HCT116 (cell line): ENCODE data around the gene ASPG. TPM values are rescaled to one million over a fixed set of nuclear protein-coding genes. Genes with fewer than 3 reads are reported as not detected.

Experiments
- ATAC-seq: fragments of 200-7000 bp; cut with Tn5 transposase; 2 replicates; pipeline ENCODE4 v1.9.1; 2020; ENCODE audit warnings: mild to moderate bottlenecking, moderate library complexity
- BruUV-seq: library from RNA; stranded (reverse); fragments of 400-500 nt; replicated peaks from 2 replicates; lab custom pipeline; 2021; lab: Mats Ljungman, UMichigan
- CTCF ChIA-PET: fragments of 300-600 bp; sonication (Branson Sonifier 250); formaldehyde crosslinking; loops from one replicate; lab custom pipeline; 2021; ENCODE audit warnings: antibody characterized with exemption; lab: Charles Lee
- POLR2A ChIA-PET: fragments of 300-600, 350-600 bp; sonication (Branson Sonifier 250); formaldehyde crosslinking; loops from one replicate; lab custom pipeline; 2021; ENCODE audit warnings: antibody characterized with exemption; lab: Charles Lee
- RAD21 ChIA-PET, 2 experiments: fragments of 300-600 bp; sonication (Branson Sonifier 250); formaldehyde crosslinking; loops; one replicate each; lab custom pipeline; 2023; ENCODE audit warnings: low total read pairs in 2 of 2; ENCODE audit not compliant: uncharacterized antibody in 2 of 2, unreplicated experiment in 2 of 2, low non-redundant PET in 1 of 2; lab: Charles Lee
- DNase-seq: peaks from one replicate; pipeline ENCODE4 v3.0.0-alpha.2; 2010; ENCODE audit warnings: low read depth, low spot score
- H2AFZ ChIP-seq: fragments of 200-600 bp; shearing (Covaris generic), sonication (generic); 2 replicates; pipeline ENCODE4 v1.6.1; 2017; ENCODE audit warnings: low read depth, mixed run types, mixed read lengths, antibody characterized with exemption, low read length; ENCODE audit not compliant: poor library complexity, severe bottlenecking
- H3K27ac ChIP-seq: 2 replicates; pipeline ENCODE4 v1.5.1; 2012; ENCODE audit warnings: low read depth, low read length
- H3K27me3 ChIP-seq: fragments of 200-600 bp; sonication (generic); 2 replicates; pipeline ENCODE4 v1.6.1; 2016; ENCODE audit warnings: mixed run types, low read length, mixed read lengths; ENCODE audit not compliant: insufficient read depth
- H3K36me3 ChIP-seq, 2 experiments: fragments of 200-500 bp in 1 of 2; fragments of 200-600 bp in 1 of 2; sonication (Bioruptor generic) in 1 of 2; sonication (generic) in 1 of 2; 2 replicates each; pipeline versions ENCODE4 v1.5.1 to v1.6.1; 2014 to 2016; ENCODE audit warnings: low read length in 2 of 2, inconsistent platforms in 1 of 2, mixed read lengths in 1 of 2, mixed run types in 1 of 2; ENCODE audit not compliant: insufficient read depth in 2 of 2, control insufficient read depth in 1 of 2
- H3K4me1 ChIP-seq, 2 experiments: fragments of 200-600 bp in 1 of 2; sonication (generic) in 1 of 2; 2 replicates each; pipeline versions ENCODE4 v1.5.1 to v1.6.1; 2012 to 2017; ENCODE audit warnings: low read length in 2 of 2, inconsistent platforms in 1 of 2, mild to moderate bottlenecking in 1 of 2, mixed read lengths in 1 of 2, mixed run types in 1 of 2, moderate library complexity in 1 of 2; ENCODE audit not compliant: insufficient read depth in 2 of 2, control insufficient read depth in 1 of 2
- H3K4me2 ChIP-seq: fragments of 200-600 bp; sonication (generic); 2 replicates; pipeline ENCODE4 v1.6.1; 2017; ENCODE audit warnings: mixed run types, low read length, mixed read lengths
- H3K4me3 ChIP-seq, 2 experiments: fragments of 200-600 bp in 1 of 2; sonication (generic) in 1 of 2; replicated peaks in 1 of 2; 2 replicates each; pipeline ENCODE4 v1.5.1; 2011 to 2016; ENCODE audit warnings: low read length in 2 of 2, control low read depth in 1 of 2, low read depth in 1 of 2, mild to moderate bottlenecking in 1 of 2, mixed read lengths in 1 of 2, mixed run types in 1 of 2
- H3K79me2 ChIP-seq: fragments of 200-600 bp; sonication (generic); 2 replicates; pipeline ENCODE4 v1.6.1; 2017; ENCODE audit warnings: mild to moderate bottlenecking, mixed run types, low read length, moderate library complexity, mixed read lengths; ENCODE audit not compliant: insufficient read depth
- H3K9ac ChIP-seq: fragments of 200-600 bp; sonication (generic); 2 replicates; pipeline ENCODE4 v1.6.1; 2016; ENCODE audit warnings: low read length, mixed read lengths
- H3K9me2 ChIP-seq: fragments of 200-600 bp; sonication (generic), shearing (Covaris generic); 2 replicates; pipeline ENCODE4 v1.6.1; 2017; ENCODE audit warnings: mixed run types, mild to moderate bottlenecking, moderate library complexity; ENCODE audit not compliant: insufficient read depth
- H3K9me3 ChIP-seq, 2 experiments: fragments of 200-500 bp in 1 of 2; fragments of 200-600 bp in 1 of 2; sonication (Bioruptor generic) in 1 of 2; sonication (generic) in 1 of 2; 2 replicates each; pipeline ENCODE4 v1.6.1; 2014 to 2017; ENCODE audit warnings: low read length in 2 of 2, mixed read lengths in 2 of 2, inconsistent platforms in 1 of 2, low read depth in 1 of 2, mild to moderate bottlenecking in 1 of 2, mixed run types in 1 of 2, moderate library complexity in 1 of 2; ENCODE audit not compliant: control insufficient read depth in 1 of 2, insufficient read depth in 1 of 2
- H4K20me1 ChIP-seq: fragments of 200-600 bp; sonication (generic), shearing (Covaris generic); 2 replicates; pipeline ENCODE4 v1.6.1; 2017; ENCODE audit warnings: mixed run types, mild to moderate bottlenecking, moderate library complexity; ENCODE audit not compliant: insufficient read depth
- CBX3 ChIP-seq: IDR thresholded peaks from 2 replicates; pipeline ENCODE4 v1.6.1; 2012; ENCODE audit warnings: low read depth
- CTCF ChIP-seq, 3 experiments: fragments of 200-600 bp in 1 of 3; sonication (generic) in 1 of 3; IDR thresholded peaks in 2 of 3; conservative IDR thresholded peaks in 1 of 3; 2 replicates each; pipeline ENCODE4 v1.5.1; 2012 to 2017; ENCODE audit warnings: low read depth in 2 of 3, low read length in 2 of 3, antibody characterized with exemption in 1 of 3, borderline replicate concordance in 1 of 3, control low read depth in 1 of 3, mild to moderate bottlenecking in 1 of 3, mixed read lengths in 1 of 3, mixed run types in 1 of 3, moderate library complexity in 1 of 3; ENCODE audit not compliant: insufficient read depth in 1 of 3
- EGR1 ChIP-seq: IDR thresholded peaks from 2 replicates; pipeline ENCODE4 v1.6.1; 2012; ENCODE audit warnings: low read depth
- ELF1 ChIP-seq: IDR thresholded peaks from 2 replicates; pipeline ENCODE4 v1.6.1; 2012; ENCODE audit warnings: low read depth, borderline replicate concordance
- EZH2 ChIP-seq: fragments of 200-600 bp; sonication (generic); IDR thresholded peaks from 2 replicates; pipeline ENCODE4 v1.6.1; 2017; ENCODE audit warnings: antibody characterized with exemption, mixed run types
- JUND ChIP-seq: IDR thresholded peaks from 2 replicates; pipeline ENCODE4 v1.6.1; 2012
- REST ChIP-seq: IDR thresholded peaks from 2 replicates; pipeline ENCODE4 v1.6.1; 2012; ENCODE audit warnings: low read depth
- SP1 ChIP-seq: IDR thresholded peaks from 2 replicates; pipeline ENCODE4 v1.6.1; 2012; ENCODE audit warnings: low read depth
- TCF7L2 ChIP-seq: IDR thresholded peaks from 2 replicates; pipeline ENCODE4 v1.7.0; 2011; ENCODE audit warnings: borderline replicate concordance, inconsistent platforms; ENCODE audit not compliant: insufficient read depth, insufficient read length; ENCODE audit errors: extremely low read depth
- YY1 ChIP-seq: IDR thresholded peaks from 2 replicates; pipeline ENCODE4 v1.6.1; 2011; ENCODE audit warnings: low read length, low read depth, moderate library complexity, mild to moderate bottlenecking; ENCODE audit not compliant: insufficient replicate concordance; ENCODE audit errors: extremely low read depth
- intact Hi-C: fragments of 100-400 bp; cut with micrococcal nuclease; formaldehyde crosslinking; loops from 2 replicates; pipeline ENCODE4 v1.10.0; 2022
- total RNA-seq: library from RNA; stranded (reverse); gene quantifications from one replicate; pipeline ENCODE4 v1.2.1, GENCODE V29; 2021; ENCODE audit not compliant: unreplicated experiment
- TF ChIP-seq, protein P1 (sequence below): IDR thresholded peaks from 2 replicates; pipeline ENCODE4 v1.6.1; 2012

The ASPG gene
- total RNA-seq, 1 experiment from 2014 or later, result not detected

DNA sequence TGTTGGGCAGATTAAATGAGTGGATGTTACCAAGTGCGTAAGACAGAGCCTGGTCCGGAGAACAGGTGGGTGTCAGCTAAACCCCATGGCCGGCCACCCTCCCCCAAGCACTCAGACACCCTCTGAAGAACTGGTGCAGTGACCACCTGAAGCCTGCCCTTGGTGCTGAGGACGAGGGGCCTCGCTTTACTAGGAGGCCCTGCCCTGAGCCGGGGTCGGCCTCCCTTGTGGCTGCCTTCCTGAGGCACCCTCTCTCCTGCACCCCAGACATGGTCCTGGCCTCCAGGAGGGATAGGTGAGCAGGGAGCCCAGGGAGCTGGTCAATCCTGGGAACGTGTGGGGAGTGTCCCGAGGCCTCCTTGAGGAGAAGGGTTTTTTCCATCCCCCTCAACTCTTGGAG lies 48.0 kb downstream of the ASPG start (continued):
- TF ChIP-seq REST (no peak), EGR1 (no peak)

GRCh38 chr14:104134061-104134965 lies 48.8 kb downstream of the ASPG start:
- Histone ChIP-seq H3K4me3 (no peak overlapping the region), H3K4me2 (no peak overlapping the region), H3K9me3 (peaks cover 10 to 13% of the 10 kb centered on the region in 2 experiments; a peak in 2 of 4 replicates), H3K9ac (no peak overlapping the region), H3K9me2 (no peaks in the 10 kb centered on the region), H2AFZ (no peak overlapping the region), H3K4me1 (peaks cover 4 to 19% of the 10 kb centered on the region in 2 experiments; a peak in 3 of 4 replicates), H3K27me3 (no peaks in the 10 kb centered on the region), H3K36me3 (no peaks in the 10 kb centered on the region), H3K27ac (no peak overlapping the region), H3K79me2 (peaks cover 4% of the 10 kb centered on the region; the same call in 1 of the 2 replicates), H4K20me1 (no peaks in the 10 kb centered on the region)
- ChIA-PET RAD21 (no interaction called here), CTCF (interaction anchor here (1.7 to 2.2 kb wide), 2 partner anchors 57 to 430 kb away, joined by 6 to 7 read pairs; no protein-coding TSS in a partner anchor), POLR2A (no interaction called here)
- intact Hi-C loops, result loop anchor here (10.0 kb wide), 1 partner anchor 330 kb away; no protein-coding TSS in a partner anchor
- ATAC-seq (no peak), DNase-seq (no peak)
- TF ChIP-seq CBX3 (no peak), REST (no peak), EZH2 (no peak), ELF1 (no peak), SP1 (no peak), TCF7L2 (no peak), CTCF (IDR thresholded peaks at IDR 0.05 in 2 of 3, conservative IDR thresholded peaks at IDR 0.05 in 1 of 3; ENCODE audit: borderline replicate concordance in 1 of 3, insufficient read depth in 1 of 3, low read depth in 2 of 3, low read length in 2 of 3) (no peak), EGR1 (no peak), JUND (no peak), YY1 (no peak)
- TF ChIP-seq, protein P1, sequence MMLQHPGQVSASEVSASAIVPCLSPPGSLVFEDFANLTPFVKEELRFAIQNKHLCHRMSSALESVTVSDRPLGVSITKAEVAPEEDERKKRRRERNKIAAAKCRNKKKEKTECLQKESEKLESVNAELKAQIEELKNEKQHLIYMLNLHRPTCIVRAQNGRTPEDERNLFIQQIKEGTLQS, result no peak
- no TSS peak for BruUV-seq
